ENCODE data around the gene SCNM1.
A peak's percentile ranks its signal among the peaks of the same experiment; 100 is the strongest.

SCNM1 gene

GRCh38 chr1:151165738-151166504 lies at the start of gene SCNM1, which contains the start of gene LYSMD1:
TSS of gene SCNM1 (plus strand) at chr1:151166144. CDS start at chr1:151166153, 9 bp downstream.
TSS of gene LYSMD1 (minus strand) at chr1:151165902. CDS start at chr1:151165258, 644 bp downstream.
- peak; percentile 90 for DNase-seq (ENCODE audit: low read depth)

GRCh38 chr1:151124763-151125403 lies 41.1 kb upstream of the SCNM1 start:
- DNase-seq (ENCODE audit: low read depth), result no peak

- DNase-seq (ENCODE audit: low read depth), result no peak
Observed at GRCh38 chr1:151128800-151129199, 37.1 kb upstream of the SCNM1 start.

GRCh38 chr1:151130987-151131586 lies 34.9 kb upstream of the SCNM1 start:
- DNase-seq (ENCODE audit: low read depth), result peak; percentile 62

- DNase-seq (ENCODE audit: low read depth), result no peak
Observed at GRCh38 chr1:151131701-151132334, 34.1 kb upstream of the SCNM1 start.

GRCh38 chr1:151132335-151133017 lies 33.5 kb upstream of the SCNM1 start:
- no peak for DNase-seq (ENCODE audit: low read depth)

- DNase-seq (ENCODE audit: low read depth), result no peak
Observed at GRCh38 chr1:151133018-151133806, 32.7 kb upstream of the SCNM1 start.

- no peak for DNase-seq (ENCODE audit: low read depth)
Observed at GRCh38 chr1:151134396-151134795, 31.5 kb upstream of the SCNM1 start.

GRCh38 chr1:151134991-151135390 lies 31.0 kb upstream of the SCNM1 start:
- DNase-seq (ENCODE audit: low read depth), result no peak

GRCh38 chr1:151135433-151136385 lies 30.2 kb upstream of the SCNM1 start:
- DNase-seq (ENCODE audit: low read depth), result no peak

GRCh38 chr1:151137789-151138188 lies 28.2 kb upstream of the SCNM1 start:
- no peak for DNase-seq (ENCODE audit: low read depth)

- DNase-seq (ENCODE audit: low read depth), result no peak
Observed at GRCh38 chr1:151142411-151143056, 23.4 kb upstream of the SCNM1 start.

GRCh38 chr1:151143057-151143435 lies 22.9 kb upstream of the SCNM1 start:
- DNase-seq (ENCODE audit: low read depth), result no peak

GRCh38 chr1:151143986-151144385 lies 22.0 kb upstream of the SCNM1 start:
- no peak for DNase-seq (ENCODE audit: low read depth)

GRCh38 chr1:151144474-151145303 lies 21.3 kb upstream of the SCNM1 start:
- no peak for DNase-seq (ENCODE audit: low read depth)

GRCh38 chr1:151145304-151146071 lies 20.5 kb upstream of the SCNM1 start:
- no peak for DNase-seq (ENCODE audit: low read depth)

- no peak for DNase-seq (ENCODE audit: low read depth)
Observed at GRCh38 chr1:151146072-151146411, 19.9 kb upstream of the SCNM1 start.
